Measurements from ENCODE around the gene LPAR6. TPM values are rescaled to one million over a fixed set of nuclear protein-coding genes. Genes with fewer than 3 reads are reported as not detected.
"Not testable (repeated sequence)": the region's sequence is repeated elsewhere in the genome, so short reads cannot be mapped to it uniquely, and the experiment has no call there.

LPAR6 gene, protein sequence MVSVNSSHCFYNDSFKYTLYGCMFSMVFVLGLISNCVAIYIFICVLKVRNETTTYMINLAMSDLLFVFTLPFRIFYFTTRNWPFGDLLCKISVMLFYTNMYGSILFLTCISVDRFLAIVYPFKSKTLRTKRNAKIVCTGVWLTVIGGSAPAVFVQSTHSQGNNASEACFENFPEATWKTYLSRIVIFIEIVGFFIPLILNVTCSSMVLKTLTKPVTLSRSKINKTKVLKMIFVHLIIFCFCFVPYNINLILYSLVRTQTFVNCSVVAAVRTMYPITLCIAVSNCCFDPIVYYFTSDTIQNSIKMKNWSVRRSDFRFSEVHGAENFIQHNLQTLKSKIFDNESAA
- 2.1 and 3.2 TPM in 2 replicates for total RNA-seq (2014; rRNA removed; shearing (Covaris generic))
- polyA plus RNA-seq (2014; cell fraction: nucleus; rRNA removed): 4.2 and 15.8 TPM in 2 replicates

DNA sequence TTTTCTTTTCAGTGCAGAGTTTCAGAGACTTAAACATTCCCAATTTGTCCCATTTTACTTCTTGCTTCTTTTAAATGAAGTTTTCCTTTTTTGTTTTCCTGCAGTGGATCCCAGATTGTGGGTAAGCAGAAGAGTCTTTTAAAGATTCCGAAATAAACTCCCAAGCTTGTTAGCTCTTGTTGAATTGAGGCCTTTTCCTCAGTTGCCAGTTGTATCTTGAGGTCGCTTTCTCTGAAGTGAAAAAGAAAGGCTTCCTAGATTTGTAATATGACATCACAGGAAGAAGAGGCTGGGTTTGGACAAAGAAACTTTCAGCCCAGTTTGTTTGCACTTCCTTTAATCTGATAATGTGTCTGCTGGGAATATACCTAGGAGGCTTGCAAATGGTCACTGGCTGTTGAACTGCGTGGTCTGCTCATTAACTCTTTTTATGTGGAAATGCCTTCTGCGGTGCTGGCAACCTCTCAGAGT is at the start of gene LPAR6:
TSS of gene LPAR6 (minus strand) at position 233 of the 471 bp plus-strand sequence. CDS start 690 bp downstream, outside the sequence.
- no peak for DNase-seq (ENCODE audit: extremely low read depth, low read depth)

DNA sequence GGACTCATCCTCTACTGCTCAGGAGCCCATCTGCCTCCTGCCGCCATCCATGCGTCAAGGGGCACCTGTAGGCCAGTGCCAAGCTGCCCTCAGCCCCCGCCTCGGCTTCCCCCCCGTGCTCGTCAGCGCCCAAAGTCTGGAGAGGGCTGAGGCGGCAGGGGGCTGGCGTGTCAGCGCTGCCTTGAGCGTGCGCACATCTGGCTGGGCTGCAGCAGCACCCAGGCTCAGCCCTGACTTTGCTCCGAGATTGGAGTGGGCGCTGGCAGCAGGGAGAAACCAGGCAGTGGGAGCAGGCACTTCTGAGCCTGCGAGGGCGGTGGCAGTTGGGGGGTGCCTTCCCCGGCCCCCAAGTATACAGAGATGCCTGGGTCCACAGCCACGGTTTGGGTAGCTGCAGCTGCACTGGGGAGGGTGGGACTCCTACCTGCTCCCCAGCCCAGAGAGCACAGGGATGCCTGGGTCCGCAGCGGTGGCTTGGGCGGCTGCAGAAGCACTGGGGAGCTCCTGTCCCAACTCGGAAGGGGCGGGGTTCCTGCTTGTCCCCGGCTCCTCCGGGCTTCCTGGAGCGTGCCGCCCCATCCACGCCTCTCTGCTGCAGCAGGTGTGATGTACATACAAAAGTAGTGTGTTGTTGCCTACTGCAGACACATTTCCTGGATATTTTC is 44.8 kb upstream of the LPAR6 start:
- no peak for DNase-seq (ENCODE audit: extremely low read depth, low read depth)

DNA sequence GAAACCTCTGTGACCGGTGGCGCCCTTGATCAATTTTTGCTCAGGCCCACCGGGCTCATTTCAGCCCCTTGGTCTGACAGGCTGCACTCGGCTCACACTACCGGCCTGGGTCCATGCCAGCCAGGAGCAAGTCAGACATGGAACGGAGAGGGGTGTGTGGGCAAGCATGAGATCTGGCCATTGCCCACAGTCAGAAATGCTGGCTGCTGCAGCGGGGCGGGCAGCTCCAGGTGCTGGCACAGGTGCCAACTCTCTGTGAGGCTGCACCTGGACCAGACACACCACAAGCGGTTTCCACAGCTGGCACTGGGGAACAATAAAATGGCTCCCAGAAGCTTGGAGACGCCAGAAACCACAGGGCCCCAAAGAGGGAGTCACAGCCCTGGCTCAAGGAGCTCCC is 43.6 kb upstream of the LPAR6 start:
- no peak for DNase-seq (ENCODE audit: extremely low read depth, low read depth)

DNA sequence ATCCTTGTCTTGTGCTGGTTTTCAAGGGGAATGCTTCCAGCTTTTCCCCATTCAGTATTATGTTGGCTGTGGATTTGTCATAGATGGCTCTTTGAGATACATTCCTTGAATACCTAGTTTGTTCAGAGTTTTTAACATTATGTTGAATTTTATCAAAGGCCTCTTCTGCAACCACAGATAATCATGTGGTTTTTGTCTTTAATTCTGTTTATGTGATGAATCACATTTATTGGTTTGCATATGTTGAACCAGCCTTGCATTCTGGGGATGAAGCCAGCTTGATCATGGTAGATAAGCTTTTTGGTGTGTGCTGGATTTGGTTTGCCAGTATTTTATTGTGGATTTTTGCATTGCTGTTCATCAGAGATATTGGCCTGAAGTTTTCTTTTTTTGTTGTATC is 38.3 kb upstream of the LPAR6 start:
- not testable (repeated sequence) for DNase-seq (ENCODE audit: extremely low read depth, low read depth)

DNA sequence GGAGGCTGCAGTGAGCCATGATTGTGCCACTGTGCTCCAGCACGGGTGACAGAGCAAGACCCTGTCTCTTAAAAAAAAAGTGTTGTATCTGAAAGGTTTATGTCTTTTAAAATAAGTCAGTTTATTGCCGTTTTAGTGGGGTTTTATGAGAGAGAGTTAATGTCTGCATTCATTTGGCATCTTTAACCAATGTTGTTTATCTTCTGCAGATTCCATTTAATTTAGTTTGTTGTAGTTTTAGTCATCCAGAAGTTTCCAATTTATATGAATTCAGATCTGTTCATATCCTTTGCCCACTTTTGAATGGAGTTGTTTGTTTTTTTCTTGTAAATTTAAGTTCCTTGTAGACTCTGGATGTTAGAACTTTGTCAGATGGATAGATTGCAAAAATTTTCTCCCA is 36.7 kb upstream of the LPAR6 start:
- no peak for DNase-seq (ENCODE audit: extremely low read depth, low read depth)

DNA sequence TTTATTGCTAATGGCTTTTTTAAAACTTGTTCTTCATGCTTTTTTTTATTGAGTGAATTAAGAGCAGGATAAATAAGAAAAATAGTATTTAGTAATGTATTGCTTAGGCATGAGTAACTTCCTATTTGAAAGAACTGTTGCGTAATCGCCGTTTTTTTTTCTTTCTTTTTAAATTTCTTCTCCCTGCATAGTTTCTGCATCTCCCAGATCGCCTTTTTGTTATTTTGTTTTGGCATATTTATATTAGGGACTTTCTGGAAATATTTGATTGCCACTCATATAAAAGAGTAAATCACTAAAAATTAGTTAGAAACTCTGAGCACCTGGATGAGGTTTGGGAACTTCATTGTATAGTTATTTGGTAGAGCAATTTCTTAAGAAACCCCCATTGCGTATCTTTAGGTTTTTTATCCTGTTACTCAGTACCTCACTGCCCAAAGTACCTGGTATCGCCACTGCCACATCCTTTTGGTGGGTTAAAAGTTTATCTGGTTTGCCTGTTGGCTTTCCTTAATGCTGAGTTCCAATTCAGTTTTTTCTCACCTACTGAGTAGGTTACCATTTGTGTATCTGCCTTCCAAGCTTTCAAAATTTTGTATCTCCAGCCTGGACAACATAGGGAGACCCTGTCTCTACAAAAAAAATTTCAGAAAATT is 36.2 kb upstream of the LPAR6 start:
- no peak for DNase-seq (ENCODE audit: extremely low read depth, low read depth)

DNA sequence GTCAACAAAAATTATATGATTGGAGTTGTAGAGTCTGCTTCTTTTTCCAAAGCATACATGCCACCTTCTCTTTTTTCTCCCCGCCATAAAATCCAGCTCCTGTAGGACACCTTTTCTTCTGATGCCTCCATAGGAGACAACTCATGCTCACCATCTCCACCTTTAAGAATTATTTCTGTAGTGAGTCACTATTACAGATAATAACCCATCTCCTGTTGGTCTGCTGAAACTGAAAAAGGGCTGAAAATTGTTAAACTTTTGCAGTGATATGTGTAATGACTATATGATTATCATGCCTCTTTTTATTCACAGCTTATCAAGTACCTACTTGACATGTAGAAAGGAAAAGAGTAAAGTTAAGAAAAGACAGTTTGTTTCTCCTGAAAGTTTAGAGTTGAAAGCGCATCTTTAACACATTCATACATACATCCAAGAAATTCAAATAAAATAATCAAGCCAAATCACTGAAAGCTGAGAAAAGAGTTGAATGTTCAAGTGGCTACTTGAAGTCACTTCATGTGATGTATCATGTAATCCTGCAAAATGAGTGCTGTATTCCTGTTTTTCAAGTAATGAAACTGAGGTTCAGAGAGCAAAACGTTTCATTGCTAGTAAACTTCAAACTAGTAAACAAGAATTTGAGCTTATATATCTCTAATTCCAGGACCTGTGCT is 35.5 kb upstream of the LPAR6 start:
- no peak for DNase-seq (ENCODE audit: extremely low read depth, low read depth)

DNA sequence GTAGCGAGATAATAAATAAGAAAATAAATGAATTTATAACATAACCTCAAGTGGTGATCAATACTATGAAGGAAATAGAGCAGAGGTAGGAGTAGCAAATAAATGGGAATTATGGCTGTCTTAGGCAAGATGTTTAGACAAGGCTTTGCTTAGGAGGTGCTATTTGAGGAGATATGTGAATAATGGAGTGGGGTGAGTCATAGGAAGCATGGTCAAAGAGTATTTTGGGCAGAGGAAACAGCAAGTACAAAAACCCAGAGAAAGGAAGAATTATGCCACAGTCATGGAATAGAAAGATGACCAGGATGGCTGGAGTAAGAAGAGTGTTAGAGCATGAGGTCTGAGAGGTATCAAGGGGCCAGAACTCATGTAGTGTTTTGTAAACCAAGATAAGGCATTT is 33.6 kb upstream of the LPAR6 start:
- DNase-seq (ENCODE audit: extremely low read depth, low read depth): no peak

DNA sequence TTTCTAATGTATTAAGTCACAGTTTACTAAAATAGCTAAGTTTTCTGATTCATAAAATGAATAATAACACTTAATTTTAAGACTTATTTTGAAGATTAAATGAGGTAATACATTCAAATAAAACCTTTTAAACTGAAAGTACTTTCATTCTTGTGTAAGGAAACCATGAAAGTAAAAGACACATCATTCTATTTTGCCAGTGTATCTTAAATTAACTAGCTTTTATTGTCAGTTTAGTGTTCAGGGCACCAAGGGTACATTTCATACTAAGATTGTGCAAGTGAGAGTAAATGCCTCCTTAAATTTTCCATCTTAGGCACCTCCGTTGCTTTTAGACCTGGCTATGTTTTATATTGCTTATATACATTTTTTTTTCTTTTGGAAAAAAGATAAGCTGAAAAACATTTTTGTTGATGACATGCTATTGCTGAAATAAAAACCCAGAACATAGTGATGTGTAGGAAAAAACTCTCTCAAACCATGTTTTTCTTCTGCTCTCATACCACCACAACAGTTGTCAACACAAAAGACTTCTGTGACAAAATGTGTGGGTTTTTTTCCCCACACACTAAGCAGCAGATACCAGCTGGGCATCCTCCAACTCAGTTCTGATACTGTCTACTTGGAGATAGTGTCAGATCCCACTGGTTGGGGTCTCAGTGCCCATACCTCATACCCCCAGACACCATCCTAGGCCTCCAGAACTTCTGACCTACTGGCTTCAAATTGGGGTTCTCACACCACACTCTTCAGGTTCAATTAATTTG is 30.7 kb upstream of the LPAR6 start:
- no peak for DNase-seq (ENCODE audit: extremely low read depth, low read depth)

DNA sequence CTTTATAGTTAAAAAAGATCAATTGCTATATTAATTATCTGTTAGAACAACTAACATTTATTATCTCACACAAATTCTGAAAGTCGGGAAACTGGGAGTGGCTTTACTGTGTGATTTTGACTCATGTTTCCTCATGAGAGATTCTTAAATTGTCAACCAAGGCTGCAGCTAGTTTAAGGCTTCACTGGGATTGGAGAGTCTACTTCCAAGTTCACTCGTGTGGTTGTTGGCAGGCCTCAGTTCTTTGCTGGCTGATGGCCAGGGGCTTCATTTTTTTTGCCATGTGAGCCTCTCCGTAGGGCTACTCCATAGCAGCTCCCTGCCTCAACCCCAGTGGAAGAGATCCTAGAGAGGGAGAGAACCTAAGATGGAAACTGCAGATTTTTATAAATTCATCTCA is 24.5 kb upstream of the LPAR6 start:
- no peak for DNase-seq (ENCODE audit: extremely low read depth, low read depth)

DNA sequence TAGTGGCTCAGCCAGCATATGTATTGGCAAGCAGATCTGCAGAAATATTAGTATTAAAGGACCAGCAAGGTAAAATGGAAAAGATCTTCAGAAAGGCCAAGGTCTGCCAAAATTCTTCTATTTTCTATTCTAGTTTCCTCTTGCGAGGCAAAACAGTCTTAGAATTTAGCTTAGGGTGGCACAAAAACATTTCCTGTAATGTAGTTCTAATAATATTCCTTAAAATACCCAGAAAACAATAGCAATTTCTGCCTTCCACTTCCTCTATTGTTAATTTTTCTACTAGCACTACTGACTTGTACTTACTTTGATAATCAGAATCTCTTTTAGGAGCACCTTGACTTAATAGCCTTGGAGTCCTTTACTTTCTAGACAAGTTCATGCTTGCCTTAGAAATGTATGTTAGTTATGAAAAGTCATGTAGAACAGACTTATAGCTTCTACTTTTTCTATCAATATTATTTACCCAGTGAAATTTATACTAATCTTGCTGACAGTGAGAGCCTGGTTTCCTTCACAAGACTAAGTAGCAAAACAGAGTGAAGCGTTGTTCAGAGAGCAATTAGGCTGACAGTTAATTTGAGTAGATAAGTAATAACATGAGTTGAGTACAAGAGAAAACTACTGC is 23.9 kb upstream of the LPAR6 start:
- no peak for DNase-seq (ENCODE audit: extremely low read depth, low read depth)

DNA sequence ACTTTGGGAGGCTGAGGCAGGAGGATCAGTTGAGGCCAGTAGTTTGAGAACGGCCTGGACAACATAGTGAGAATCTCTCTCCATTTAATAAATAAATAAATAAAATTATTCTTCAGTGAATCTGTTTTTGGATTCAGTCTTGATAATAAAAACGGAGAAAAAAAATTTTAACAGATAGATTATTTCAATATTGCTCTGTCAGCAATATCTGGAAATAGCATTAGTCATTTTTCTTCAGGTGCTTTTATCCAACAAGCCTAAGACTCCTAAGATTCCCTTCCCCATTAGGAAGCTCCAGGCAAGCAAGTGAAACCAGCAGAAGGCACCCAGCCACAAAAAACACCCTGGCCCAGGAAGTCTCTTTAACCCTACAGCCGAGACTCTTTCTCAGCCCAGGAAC is 21.3 kb upstream of the LPAR6 start:
- no peak for DNase-seq (ENCODE audit: extremely low read depth, low read depth)

DNA sequence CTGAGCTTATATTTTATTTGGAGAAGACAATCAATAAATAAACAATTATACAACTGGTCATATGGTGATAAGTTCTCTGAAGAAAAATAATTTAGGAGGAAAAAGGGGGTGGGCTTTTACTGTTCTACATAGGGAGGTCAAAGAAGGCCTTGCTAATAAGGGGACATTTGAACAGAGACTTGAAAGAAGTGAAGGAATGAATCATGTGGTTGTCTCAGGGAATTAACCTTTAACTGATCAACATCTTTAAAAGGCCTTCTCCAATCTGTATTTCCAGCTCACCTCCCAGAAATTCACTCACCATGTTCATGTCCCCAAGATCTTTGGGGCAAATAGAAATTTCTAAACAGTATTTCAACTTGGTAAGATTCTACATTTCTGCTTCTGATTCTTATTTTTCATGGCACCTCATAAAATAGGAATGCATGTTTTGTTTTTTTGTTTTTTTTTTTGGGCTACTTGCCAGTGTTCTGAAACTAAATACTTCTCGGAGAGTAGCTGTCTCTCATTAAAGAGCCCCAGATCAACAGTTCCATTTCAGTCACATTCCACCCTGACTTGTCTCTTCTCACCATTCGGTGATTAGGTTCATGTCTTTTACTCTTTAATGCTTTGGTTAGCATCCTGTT is 19.2 kb upstream of the LPAR6 start:
- no peak for DNase-seq (ENCODE audit: extremely low read depth, low read depth)

DNA sequence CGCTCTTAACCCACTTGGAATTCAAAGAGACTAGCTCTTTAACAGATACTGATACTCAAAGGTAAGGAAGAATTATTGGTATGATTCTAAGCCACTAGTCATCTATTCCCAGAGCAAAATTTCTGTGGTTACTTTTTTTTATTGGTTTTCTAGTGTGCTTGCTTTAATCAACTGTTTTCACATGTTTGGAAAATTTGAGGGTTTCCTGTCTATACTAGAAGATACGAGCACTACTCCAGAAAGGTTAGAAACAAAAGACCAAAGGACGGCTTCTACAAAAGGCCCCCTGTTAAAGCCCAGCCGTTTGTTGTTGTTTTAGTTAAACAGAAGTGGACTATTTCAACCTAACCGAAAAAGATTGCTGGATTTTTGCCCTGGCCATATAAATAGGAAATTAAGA is 18.5 kb upstream of the LPAR6 start:
- no peak for DNase-seq (ENCODE audit: extremely low read depth, low read depth)

DNA sequence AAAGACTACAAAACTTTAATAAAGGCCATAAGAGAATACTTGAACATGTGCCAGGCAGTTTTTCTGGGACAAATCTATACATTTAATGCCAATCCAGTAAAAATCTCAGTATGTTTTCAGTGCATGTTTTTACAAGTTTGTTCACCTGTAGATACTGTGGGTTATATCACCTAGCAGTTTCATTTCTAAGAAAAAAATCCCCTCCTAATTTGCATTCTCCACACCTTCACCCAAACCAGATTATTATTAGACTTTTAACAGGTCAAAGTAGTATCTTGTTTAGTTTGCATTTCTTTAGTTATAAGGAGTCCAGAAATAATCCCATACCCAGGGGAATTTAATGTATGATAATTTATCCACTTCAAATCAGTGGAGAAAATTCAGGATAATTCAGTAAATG is 17.0 kb upstream of the LPAR6 start:
- DNase-seq (ENCODE audit: extremely low read depth, low read depth): no peak

DNA sequence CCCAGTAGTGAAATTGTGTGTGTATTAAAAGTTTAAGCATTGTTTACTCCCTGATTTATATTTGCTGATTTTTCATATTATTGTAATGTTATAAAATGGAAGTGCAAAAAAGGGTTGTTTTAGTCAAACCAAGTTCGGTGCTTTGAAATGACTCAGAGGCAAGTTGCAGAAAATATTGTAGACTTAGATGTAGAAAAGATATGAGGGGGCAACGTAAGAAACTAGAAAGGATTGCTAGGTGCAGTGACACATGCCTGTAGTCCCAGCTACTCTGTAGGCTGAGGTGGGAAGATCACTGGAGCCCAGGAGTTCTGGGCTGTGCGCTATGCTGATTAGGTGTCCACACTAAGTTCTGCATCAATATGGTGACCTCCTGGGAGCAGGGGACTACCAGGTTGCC is 16.1 kb upstream of the LPAR6 start:
- no peak for DNase-seq (ENCODE audit: extremely low read depth, low read depth)

DNA sequence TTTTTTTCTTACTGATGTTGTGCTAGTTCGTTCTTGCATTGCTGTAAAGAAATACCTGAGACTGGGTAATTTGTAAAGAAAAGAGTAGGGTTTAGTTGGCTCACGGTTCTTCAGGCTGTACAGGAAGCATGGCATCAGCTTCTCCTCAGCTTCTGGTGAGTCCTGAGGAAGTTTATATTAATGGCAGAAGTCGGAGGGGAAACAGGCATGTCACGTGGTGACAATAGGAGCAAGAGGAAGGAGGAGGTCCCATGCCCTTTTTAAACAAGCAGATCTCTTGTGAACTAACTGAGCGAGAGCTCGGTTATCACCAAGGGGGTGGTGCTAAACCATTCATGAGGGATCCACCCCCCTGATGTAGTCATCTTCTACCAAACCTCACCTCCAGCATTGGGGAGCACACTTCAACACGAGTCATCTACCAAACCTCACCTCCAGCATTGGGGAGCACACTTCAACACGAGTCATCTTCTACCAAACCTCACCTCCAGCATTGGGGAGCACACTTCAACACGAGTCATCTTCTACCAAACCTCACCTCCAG is 13.9 kb upstream of the LPAR6 start:
- DNase-seq (ENCODE audit: extremely low read depth, low read depth): not testable (repeated sequence)

DNA sequence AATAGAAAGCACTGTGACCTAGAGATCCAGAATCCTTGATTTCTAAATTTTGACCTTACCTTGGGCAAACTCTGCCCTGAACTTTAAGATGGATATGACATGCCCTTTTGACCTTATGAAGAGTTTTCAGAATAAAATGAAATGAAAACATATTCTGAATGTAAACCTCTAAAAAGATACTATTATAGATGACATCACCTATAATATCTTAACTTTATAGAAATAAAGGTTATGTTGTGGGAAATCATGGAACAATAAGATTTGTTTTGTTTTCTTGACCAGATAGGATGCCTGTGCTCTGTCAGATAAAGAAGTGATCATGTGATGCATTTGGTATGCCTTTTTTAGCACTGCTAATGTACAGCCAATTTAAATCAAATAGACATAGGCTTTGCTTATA is 13.1 kb upstream of the LPAR6 start:
- no peak for DNase-seq (ENCODE audit: extremely low read depth, low read depth)

DNA sequence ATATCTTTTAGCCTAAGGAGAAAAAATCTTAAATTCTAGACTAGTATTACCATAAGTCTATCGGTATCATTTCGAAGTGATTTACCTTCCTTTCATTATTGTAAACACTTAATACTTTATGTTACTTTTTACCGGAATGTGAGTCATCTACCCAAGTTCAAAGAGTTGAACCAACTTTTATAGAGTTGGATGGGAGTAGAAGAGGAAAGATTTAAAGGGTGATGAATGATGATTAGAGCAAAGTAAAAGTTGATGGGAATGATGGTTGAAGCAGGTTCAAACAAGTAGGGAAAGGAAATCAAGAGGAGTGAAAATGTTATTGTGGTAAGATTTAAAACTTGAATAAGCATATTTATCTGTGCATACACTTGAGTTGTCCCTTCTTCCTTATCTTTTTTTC is 11.3 kb upstream of the LPAR6 start:
- no peak for DNase-seq (ENCODE audit: extremely low read depth, low read depth)
